Measurements from ENCODE around the gene CPEB2.

CPEB2 gene

GRCh38 chr4:15042529-15043167 lies 40.4 kb downstream of the CPEB2 start:
- no peak overlapping the region for H3K27ac ChIP-seq (ENCODE audit: low read depth in 2 of 2, low read length in 2 of 2)
- H3K4me1 ChIP-seq (ENCODE audit: control insufficient read depth in 2 of 2, insufficient read depth in 2 of 2, low read length in 2 of 2): no peaks in the 10 kb centered on the region
- H3K9me3 ChIP-seq (ENCODE audit: control insufficient read depth in 2 of 2, low read length in 2 of 2): no peaks in the 10 kb centered on the region
- no peaks in the 10 kb centered on the region for H3K27me3 ChIP-seq (ENCODE audit: control insufficient read depth in 2 of 2, insufficient read depth in 2 of 2, low read length in 2 of 2)
- H3K4me3 ChIP-seq (ENCODE audit: low read length in 2 of 2): no peak overlapping the region
- no peak overlapping the region for H3K9ac ChIP-seq (ENCODE audit: low read depth in 1 of 2, low read length in 2 of 2)
- H3K36me3 ChIP-seq (ENCODE audit: control insufficient read depth in 2 of 2, insufficient read depth in 2 of 2, low read length in 2 of 2): peaks cover 0 to 8% of the 10 kb centered on the region in 2 donors

- H3K27ac ChIP-seq (ENCODE audit: low read depth in 2 of 2, low read length in 2 of 2): no peak overlapping the region
Observed at GRCh38 chr4:15043226-15043625, 40.9 kb downstream of the CPEB2 start.

GRCh38 chr4:15043922-15044321 lies 41.6 kb downstream of the CPEB2 start:
- H3K27ac ChIP-seq (ENCODE audit: low read depth in 2 of 2, low read length in 2 of 2): no peak overlapping the region
- H3K4me3 ChIP-seq (ENCODE audit: low read length in 2 of 2): no peak overlapping the region
- peaks cover 0 to 8% of the 10 kb centered on the region in 2 donors for H3K36me3 ChIP-seq (ENCODE audit: control insufficient read depth in 2 of 2, insufficient read depth in 2 of 2, low read length in 2 of 2)
- no peak overlapping the region for H3K9ac ChIP-seq (ENCODE audit: low read depth in 1 of 2, low read length in 2 of 2)
- no peaks in the 10 kb centered on the region for H3K4me1 ChIP-seq (ENCODE audit: control insufficient read depth in 2 of 2, insufficient read depth in 2 of 2, low read length in 2 of 2)
- no peaks in the 10 kb centered on the region for H3K9me3 ChIP-seq (ENCODE audit: control insufficient read depth in 2 of 2, low read length in 2 of 2)
- no peaks in the 10 kb centered on the region for H3K27me3 ChIP-seq (ENCODE audit: control insufficient read depth in 2 of 2, insufficient read depth in 2 of 2, low read length in 2 of 2)

More at GRCh38 chr4:15043226-15043625, 40.9 kb downstream of the CPEB2 start:
- no peak overlapping the region for H3K9ac ChIP-seq (ENCODE audit: low read depth in 1 of 2, low read length in 2 of 2)
- H3K4me3 ChIP-seq (ENCODE audit: low read length in 2 of 2): no peak overlapping the region
- H3K27me3 ChIP-seq (ENCODE audit: control insufficient read depth in 2 of 2, insufficient read depth in 2 of 2, low read length in 2 of 2): no peaks in the 10 kb centered on the region
- H3K4me1 ChIP-seq (ENCODE audit: control insufficient read depth in 2 of 2, insufficient read depth in 2 of 2, low read length in 2 of 2): no peaks in the 10 kb centered on the region
- H3K9me3 ChIP-seq (ENCODE audit: control insufficient read depth in 2 of 2, low read length in 2 of 2): no peaks in the 10 kb centered on the region
- peaks cover 0 to 8% of the 10 kb centered on the region in 2 donors for H3K36me3 ChIP-seq (ENCODE audit: control insufficient read depth in 2 of 2, insufficient read depth in 2 of 2, low read length in 2 of 2)

GRCh38 chr4:15054541-15054940 lies 52.3 kb downstream of the CPEB2 start:
- no peak overlapping the region for H3K4me3 ChIP-seq (ENCODE audit: low read length in 2 of 2)
- no peaks in the 10 kb centered on the region for H3K27me3 ChIP-seq (ENCODE audit: control insufficient read depth in 2 of 2, insufficient read depth in 2 of 2, low read length in 2 of 2)
- H3K9ac ChIP-seq (ENCODE audit: low read depth in 1 of 2, low read length in 2 of 2): no peak overlapping the region
- H3K36me3 ChIP-seq (ENCODE audit: control insufficient read depth in 2 of 2, insufficient read depth in 2 of 2, low read length in 2 of 2): peaks cover 23 to 31% of the 10 kb centered on the region in 2 donors
- no peaks in the 10 kb centered on the region for H3K4me1 ChIP-seq (ENCODE audit: control insufficient read depth in 2 of 2, insufficient read depth in 2 of 2, low read length in 2 of 2)
- H3K9me3 ChIP-seq (ENCODE audit: control insufficient read depth in 2 of 2, low read length in 2 of 2): no peaks in the 10 kb centered on the region
- no peak overlapping the region for H3K27ac ChIP-seq (ENCODE audit: low read depth in 2 of 2, low read length in 2 of 2)

GRCh38 chr4:15060213-15060612 lies 57.9 kb downstream of the CPEB2 start:
- no peaks in the 10 kb centered on the region for H3K27me3 ChIP-seq (ENCODE audit: control insufficient read depth in 2 of 2, insufficient read depth in 2 of 2, low read length in 2 of 2)
- H3K36me3 ChIP-seq (ENCODE audit: control insufficient read depth in 2 of 2, insufficient read depth in 2 of 2, low read length in 2 of 2): peaks cover 37 to 57% of the 10 kb centered on the region in 2 donors
- H3K9me3 ChIP-seq (ENCODE audit: control insufficient read depth in 2 of 2, low read length in 2 of 2): no peaks in the 10 kb centered on the region
- no peak overlapping the region for H3K27ac ChIP-seq (ENCODE audit: low read depth in 2 of 2, low read length in 2 of 2)
- H3K9ac ChIP-seq (ENCODE audit: low read depth in 1 of 2, low read length in 2 of 2): no peak overlapping the region
- H3K4me3 ChIP-seq (ENCODE audit: low read length in 2 of 2): no peak overlapping the region
- no peaks in the 10 kb centered on the region for H3K4me1 ChIP-seq (ENCODE audit: control insufficient read depth in 2 of 2, insufficient read depth in 2 of 2, low read length in 2 of 2)

- peaks cover 48 to 54% of the 10 kb centered on the region in 2 donors for H3K36me3 ChIP-seq (ENCODE audit: control insufficient read depth in 2 of 2, insufficient read depth in 2 of 2, low read length in 2 of 2)
- H3K27ac ChIP-seq (ENCODE audit: low read depth in 2 of 2, low read length in 2 of 2): no peak overlapping the region
- no peaks in the 10 kb centered on the region for H3K9me3 ChIP-seq (ENCODE audit: control insufficient read depth in 2 of 2, low read length in 2 of 2)
- H3K4me1 ChIP-seq (ENCODE audit: control insufficient read depth in 2 of 2, insufficient read depth in 2 of 2, low read length in 2 of 2): no peaks in the 10 kb centered on the region
- H3K4me3 ChIP-seq (ENCODE audit: low read length in 2 of 2): no peak overlapping the region
- H3K9ac ChIP-seq (ENCODE audit: low read depth in 1 of 2, low read length in 2 of 2): no peak overlapping the region
- H3K27me3 ChIP-seq (ENCODE audit: control insufficient read depth in 2 of 2, insufficient read depth in 2 of 2, low read length in 2 of 2): no peaks in the 10 kb centered on the region
Observed at GRCh38 chr4:15063341-15063740, 61.1 kb downstream of the CPEB2 start.

GRCh38 chr4:15065516-15065915 lies 63.2 kb downstream of the CPEB2 start:
- Histone ChIP-seq H3K9ac (ENCODE audit: low read depth in 1 of 2, low read length in 2 of 2) (no peak overlapping the region), H3K27me3 (ENCODE audit: control insufficient read depth in 2 of 2, insufficient read depth in 2 of 2, low read length in 2 of 2) (no peaks in the 10 kb centered on the region), H3K4me3 (ENCODE audit: low read length in 2 of 2) (no peak overlapping the region), H3K4me1 (ENCODE audit: control insufficient read depth in 2 of 2, insufficient read depth in 2 of 2, low read length in 2 of 2) (no peaks in the 10 kb centered on the region), H3K27ac (ENCODE audit: low read depth in 2 of 2, low read length in 2 of 2) (no peak overlapping the region), H3K36me3 (ENCODE audit: control insufficient read depth in 2 of 2, insufficient read depth in 2 of 2, low read length in 2 of 2) (peaks cover 31 to 36% of the 10 kb centered on the region in 2 donors), H3K9me3 (ENCODE audit: control insufficient read depth in 2 of 2, low read length in 2 of 2) (no peaks in the 10 kb centered on the region)

GRCh38 chr4:15066140-15066539 lies 63.9 kb downstream of the CPEB2 start:
- Histone ChIP-seq H3K4me1 (ENCODE audit: control insufficient read depth in 2 of 2, insufficient read depth in 2 of 2, low read length in 2 of 2) (no peaks in the 10 kb centered on the region), H3K36me3 (ENCODE audit: control insufficient read depth in 2 of 2, insufficient read depth in 2 of 2, low read length in 2 of 2) (peaks cover 30 to 31% of the 10 kb centered on the region in 2 donors), H3K27me3 (ENCODE audit: control insufficient read depth in 2 of 2, insufficient read depth in 2 of 2, low read length in 2 of 2) (no peaks in the 10 kb centered on the region), H3K27ac (ENCODE audit: low read depth in 2 of 2, low read length in 2 of 2) (no peak overlapping the region), H3K9ac (ENCODE audit: low read depth in 1 of 2, low read length in 2 of 2) (no peak overlapping the region), H3K9me3 (ENCODE audit: control insufficient read depth in 2 of 2, low read length in 2 of 2) (no peaks in the 10 kb centered on the region), H3K4me3 (ENCODE audit: low read length in 2 of 2) (no peak overlapping the region)

- Histone ChIP-seq H3K9ac (ENCODE audit: low read depth in 1 of 2, low read length in 2 of 2) (no peak overlapping the region), H3K4me1 (ENCODE audit: control insufficient read depth in 2 of 2, insufficient read depth in 2 of 2, low read length in 2 of 2) (no peaks in the 10 kb centered on the region), H3K4me3 (ENCODE audit: low read length in 2 of 2) (no peak overlapping the region), H3K36me3 (ENCODE audit: control insufficient read depth in 2 of 2, insufficient read depth in 2 of 2, low read length in 2 of 2) (peaks cover 17 to 22% of the 10 kb centered on the region in 2 donors), H3K9me3 (ENCODE audit: control insufficient read depth in 2 of 2, low read length in 2 of 2) (no peaks in the 10 kb centered on the region), H3K27ac (ENCODE audit: low read depth in 2 of 2, low read length in 2 of 2) (no peak overlapping the region), H3K27me3 (ENCODE audit: control insufficient read depth in 2 of 2, insufficient read depth in 2 of 2, low read length in 2 of 2) (no peaks in the 10 kb centered on the region)
Observed at GRCh38 chr4:15068298-15068697, 66.0 kb downstream of the CPEB2 start.

GRCh38 chr4:15075875-15076274 lies 73.6 kb downstream of the CPEB2 start:
- Histone ChIP-seq H3K4me1 (ENCODE audit: control insufficient read depth in 2 of 2, insufficient read depth in 2 of 2, low read length in 2 of 2) (no peaks in the 10 kb centered on the region), H3K9ac (ENCODE audit: low read depth in 1 of 2, low read length in 2 of 2) (no peak overlapping the region), H3K27ac (ENCODE audit: low read depth in 2 of 2, low read length in 2 of 2) (no peak overlapping the region), H3K27me3 (ENCODE audit: control insufficient read depth in 2 of 2, insufficient read depth in 2 of 2, low read length in 2 of 2) (no peaks in the 10 kb centered on the region), H3K36me3 (ENCODE audit: control insufficient read depth in 2 of 2, insufficient read depth in 2 of 2, low read length in 2 of 2) (no peaks in the 10 kb centered on the region), H3K4me3 (ENCODE audit: low read length in 2 of 2) (no peak overlapping the region), H3K9me3 (ENCODE audit: control insufficient read depth in 2 of 2, low read length in 2 of 2) (peaks cover 0 to 4% of the 10 kb centered on the region in 2 donors)

Data from mucosa of rectum (tissue), 2 donors.